Fibroblast of the aortic adventitia (primary cell): ENCODE results near the gene PLEKHA4. TPM values are rescaled to one million over a fixed set of nuclear protein-coding genes. Genes with fewer than 3 reads are reported as not detected.

Experiments used
- DNase-seq: peaks from one replicate; pipeline ENCODE4 v3.0.0-alpha.2; 2010; ENCODE audit warnings: low read depth
- H3K4me3 ChIP-seq: 2 replicates; pipeline ENCODE4 v1.5.1; 2011; ENCODE audit warnings: low read depth, mild to moderate bottlenecking, control low read depth, low read length, moderate library complexity
- CTCF ChIP-seq: IDR thresholded peaks from 2 replicates; pipeline ENCODE4 v1.5.1; 2011; ENCODE audit warnings: mild to moderate bottlenecking, low read length, control low read depth, inconsistent platforms; ENCODE audit not compliant: insufficient read depth
- total RNA-seq: library from RNA; depleted of rRNA; stranded (reverse); fragments of >200 nt; gene quantifications from 2 replicates; pipeline ENCODE4 v1.2.3, GENCODE V29; 2012; ENCODE audit warnings: low replicate concordance

PLEKHA4 gene
- total RNA-seq, 1 donor, result 28.9 TPM

DNA sequence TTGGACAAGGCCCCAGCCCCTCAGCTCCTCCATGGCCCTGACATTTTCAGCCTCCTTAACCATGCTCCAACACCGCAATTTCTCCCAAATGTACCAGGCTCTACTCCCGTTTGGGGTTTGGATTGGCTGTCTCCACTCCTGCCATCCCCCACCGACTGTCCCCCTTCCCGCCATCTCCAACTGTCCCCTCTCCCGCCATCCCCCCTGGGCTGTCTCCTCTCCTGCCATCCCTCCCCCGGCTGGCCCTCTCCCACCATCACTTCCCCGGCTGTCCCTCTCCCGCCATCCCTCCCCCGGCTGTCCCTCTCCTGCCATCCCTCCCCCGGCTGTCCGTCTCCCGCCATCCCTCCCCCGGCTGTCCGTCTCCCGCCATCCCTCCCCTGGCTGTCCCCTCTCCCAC is 63.0 kb downstream of the PLEKHA4 start:
- no peak for DNase-seq
- H3K4me3 ChIP-seq, result no peak overlapping the region
- no peak for TF ChIP-seq CTCF

- DNase-seq, result no peak
- no peak overlapping the region for H3K4me3 ChIP-seq
- no peak for TF ChIP-seq CTCF
These were observed 63.9 kb downstream of the PLEKHA4 start for GRCh38 chr19:48804496-48804895.

- TF ChIP-seq CTCF, result no peak
- no peak for DNase-seq
- H3K4me3 ChIP-seq, result no peak overlapping the region
These were observed 65.8 kb downstream of the PLEKHA4 start for GRCh38 chr19:48802623-48803022.

- DNase-seq, result no peak
- H3K4me3 ChIP-seq, result no peak overlapping the region
- no peak for TF ChIP-seq CTCF
These were observed 68.8 kb downstream of the PLEKHA4 start for GRCh38 chr19:48799358-48800300.

DNA sequence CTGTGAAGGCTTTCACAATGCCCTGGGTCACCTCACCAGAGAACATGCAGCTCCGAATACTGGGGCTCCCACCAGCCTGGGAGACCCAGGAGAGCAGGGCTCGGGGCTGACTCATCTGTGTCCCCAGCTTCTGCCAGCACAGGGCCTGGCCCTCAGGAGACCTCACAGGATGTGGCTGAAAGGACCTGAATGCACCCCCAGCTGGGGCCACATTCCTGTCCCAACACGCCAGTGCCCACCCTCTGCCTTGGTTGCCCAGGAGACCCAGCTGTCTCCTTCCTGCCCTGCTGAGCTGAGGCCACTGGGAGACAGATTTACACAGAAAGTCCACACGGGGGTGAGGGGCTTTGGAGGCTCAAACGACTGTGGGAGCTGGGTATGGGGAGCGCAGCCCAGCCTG is 69.5 kb downstream of the PLEKHA4 start:
- no peak overlapping the region for H3K4me3 ChIP-seq
- no peak for TF ChIP-seq CTCF
- DNase-seq, result no peak

DNA sequence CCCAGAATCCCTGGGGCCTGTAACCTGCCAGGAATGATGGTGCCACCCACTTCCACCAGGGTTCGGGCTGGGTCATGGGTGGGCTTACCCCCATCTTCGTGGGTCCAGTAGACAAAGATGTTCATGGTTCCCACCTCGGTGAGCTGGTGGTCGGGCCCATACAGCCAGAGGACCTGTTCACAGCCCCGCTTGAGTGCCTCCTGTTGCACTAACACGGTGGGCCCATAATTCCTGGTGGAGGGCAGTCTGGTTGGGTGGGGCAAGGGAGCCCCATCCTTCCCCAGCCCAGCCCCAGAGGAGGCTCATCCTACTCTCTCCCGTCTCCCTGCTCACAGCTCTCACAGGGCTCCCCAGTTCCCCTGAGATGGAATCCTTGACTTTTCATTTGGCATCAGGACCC is 71.3 kb downstream of the PLEKHA4 start:
- TF ChIP-seq CTCF, result no peak
- no peak overlapping the region for H3K4me3 ChIP-seq
- DNase-seq, result no peak
